NCI-H2196 (cell line): ENCODE measurements around the gene EPHA4.

Experiments
- DNase-seq: peaks from one replicate; lab custom pipeline; 2025; ENCODE audit not compliant: unreplicated experiment; lab: John Stamatoyannopoulos, UW

The EPHA4 gene

DNA sequence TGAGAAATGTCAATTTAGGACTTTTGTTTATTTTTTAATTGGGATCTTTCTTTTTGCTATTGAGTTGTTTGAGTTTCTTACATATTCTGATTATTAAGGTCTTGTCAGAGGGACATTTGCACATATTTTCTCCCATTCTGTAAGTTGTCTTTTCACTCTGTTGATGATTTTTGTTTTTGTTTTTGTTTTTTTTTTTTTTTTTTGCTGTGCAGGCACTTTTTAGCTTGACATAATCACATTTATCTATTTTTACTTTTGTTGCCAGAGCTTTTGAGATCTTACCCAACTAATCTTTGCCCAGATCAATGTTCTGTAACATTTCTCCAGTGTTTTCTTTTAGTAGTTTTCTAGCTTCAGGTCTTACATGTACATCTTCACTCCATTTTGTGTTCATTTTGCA is 166.6 kb downstream of the EPHA4 start:
- DNase-seq, result no peak

DNA sequence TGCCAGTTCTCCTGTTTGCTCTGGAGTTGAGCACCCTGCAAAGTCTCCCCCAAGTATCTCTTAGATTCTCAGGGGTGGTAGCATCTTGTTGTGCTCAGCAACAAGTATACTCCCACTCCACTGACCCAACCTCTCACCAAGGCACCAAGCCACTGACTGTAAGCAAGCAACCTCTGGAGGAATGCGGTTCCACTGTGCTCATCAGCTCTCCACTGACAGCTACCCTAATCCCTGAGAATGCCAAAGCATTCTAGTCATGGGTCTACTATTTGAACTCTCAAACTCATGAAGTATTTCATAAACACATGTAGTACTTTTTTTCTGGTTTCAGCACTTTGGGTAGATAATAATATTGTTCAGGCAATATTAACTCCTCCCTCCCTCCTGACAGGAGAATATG is 170.0 kb downstream of the EPHA4 start:
- DNase-seq, result no peak

DNA sequence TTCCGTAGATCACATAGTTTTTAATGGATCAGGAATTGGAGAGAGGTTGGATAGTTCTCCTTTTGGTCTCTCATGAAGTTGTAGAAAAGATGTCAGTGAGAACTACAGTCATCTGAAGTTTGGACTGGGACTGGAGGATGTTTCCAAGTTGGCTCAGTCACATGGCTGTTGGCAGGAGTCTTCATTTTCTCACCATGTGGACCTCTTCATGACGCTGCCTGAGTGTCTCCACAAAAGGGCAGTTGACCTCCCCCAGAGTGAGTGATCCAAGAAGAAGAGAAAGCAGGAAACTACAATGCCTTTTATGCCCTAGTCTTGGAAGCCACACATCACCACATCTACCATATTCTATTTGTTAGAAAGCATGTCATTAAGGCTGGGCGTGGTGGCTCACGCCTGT is 171.7 kb downstream of the EPHA4 start:
- DNase-seq, result no peak

DNA sequence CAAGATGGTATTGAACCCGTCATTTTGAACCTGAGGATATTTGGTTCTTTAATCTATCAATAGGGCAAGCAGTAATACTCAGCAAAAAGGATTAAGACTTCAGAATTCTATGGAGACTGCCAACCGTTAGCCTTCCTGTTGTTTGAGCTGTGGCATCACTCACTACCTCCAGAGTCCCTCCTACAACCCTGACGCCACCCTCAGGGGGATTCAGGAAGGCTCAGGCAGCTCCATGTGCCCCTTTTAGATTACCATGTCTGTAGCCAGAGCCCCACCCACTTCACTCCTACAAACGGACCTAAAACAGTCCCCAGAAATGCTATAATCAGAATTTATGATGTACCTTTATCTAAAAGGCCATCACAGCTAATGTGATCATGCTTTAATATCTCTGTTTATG is 172.9 kb downstream of the EPHA4 start:
- DNase-seq, result no peak

DNA sequence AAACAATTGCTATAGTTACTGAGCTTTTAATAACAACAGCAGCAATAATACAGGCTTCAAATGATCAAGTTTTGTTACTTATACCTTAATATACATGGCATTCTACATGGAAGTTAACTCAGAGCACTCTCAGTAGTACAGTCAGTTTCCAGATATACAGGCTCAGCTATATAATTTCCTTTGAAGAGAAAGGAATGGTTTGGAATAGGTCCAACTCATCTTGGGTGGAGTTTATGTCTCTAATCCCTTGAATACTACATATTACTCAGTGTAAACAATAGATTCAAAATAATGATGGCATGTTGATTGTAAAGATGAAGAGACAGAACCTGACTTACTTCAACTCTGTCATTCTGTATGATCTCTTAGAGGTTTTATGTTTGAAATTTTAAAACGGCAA is 174.9 kb downstream of the EPHA4 start:
- DNase-seq, result no peak

DNA sequence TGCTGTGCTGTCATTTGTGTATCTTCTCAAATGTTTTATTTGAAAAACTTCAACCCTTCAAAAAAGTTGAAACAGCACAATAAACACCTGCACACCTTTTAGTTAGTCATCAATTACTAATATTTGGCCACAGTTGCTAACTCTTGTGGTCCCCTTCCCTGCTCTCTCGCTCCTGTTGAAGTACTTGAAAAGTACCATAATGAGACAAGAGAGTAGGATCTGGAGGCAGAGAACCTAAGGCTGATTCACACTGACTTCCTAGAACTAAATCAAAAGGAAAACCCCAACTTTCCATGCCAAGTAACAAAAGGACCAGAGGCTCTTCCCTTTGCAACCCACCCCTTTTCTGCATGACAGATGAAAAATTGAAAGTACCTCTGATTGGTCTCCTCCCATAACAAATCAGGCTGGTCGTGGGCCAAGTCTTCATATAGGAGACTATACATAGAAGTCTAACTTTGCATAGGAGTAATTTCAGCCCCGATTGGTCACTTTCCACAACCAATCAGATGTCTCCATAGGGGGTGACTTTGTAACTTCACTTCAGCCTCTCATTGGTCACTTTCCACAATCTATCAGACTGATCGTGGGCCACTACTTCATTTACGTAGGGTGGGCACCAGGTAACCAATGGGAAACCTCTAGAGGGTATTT is 179.7 kb downstream of the EPHA4 start:
- no peak for DNase-seq

DNA sequence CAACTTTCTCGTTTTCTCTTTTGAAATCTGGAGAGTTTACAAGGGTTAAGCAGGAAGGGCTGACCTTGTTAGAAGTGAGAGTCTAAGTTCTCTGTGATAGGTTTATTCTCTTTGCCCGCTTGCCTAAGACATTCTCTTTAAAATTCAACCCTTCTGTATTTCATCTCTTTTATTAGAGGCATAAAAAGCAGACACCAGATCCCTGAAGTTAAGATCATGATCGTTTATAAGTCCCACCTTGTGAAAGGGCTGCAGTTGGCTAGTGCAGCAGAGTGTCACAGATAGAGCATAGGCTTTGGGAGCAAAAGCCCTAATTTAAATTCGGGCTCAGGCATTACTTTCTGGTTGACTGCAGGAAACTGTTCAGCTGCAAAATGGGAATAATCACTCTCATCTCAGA is 181.2 kb downstream of the EPHA4 start:
- DNase-seq, result no peak

DNA sequence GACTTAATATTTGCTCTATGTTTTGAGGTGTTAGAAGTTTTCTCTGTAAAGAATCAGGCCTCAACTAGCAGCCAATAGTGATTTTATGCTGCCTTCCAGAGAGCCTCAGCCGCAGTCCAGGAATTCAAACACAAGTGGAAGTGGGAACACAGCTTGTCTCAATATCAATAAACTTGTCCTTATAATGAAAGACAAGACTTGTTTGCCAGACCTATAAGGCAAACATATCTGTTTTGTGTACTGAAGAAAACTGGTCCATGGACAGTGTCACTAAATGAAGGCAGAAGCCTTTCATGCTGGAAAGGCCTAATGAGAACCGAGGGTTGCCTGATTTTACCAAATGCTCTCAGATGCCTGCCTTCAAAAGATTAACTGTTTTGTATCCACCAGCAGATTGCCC is 182.2 kb downstream of the EPHA4 start:
- no peak for DNase-seq

DNA sequence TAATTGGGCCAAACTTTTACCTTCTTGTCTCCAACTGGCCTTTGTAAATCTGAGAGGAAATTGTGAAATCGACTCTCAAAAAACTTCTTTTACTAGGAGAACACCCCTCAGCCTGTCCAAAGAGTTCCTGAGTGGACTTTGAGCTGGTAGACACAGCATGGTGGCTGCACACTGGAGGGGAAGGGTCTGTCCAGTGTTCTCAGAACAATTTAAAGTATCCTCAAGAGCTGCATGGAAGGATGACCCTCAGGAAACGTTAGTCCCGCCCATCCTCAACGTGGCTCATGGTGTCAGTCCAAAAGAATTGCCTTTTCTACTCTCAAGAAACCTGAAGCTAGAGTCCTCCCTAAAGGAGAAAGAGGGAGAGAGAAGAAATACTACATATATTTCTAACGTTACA is 182.7 kb downstream of the EPHA4 start:
- DNase-seq, result no peak

DNA sequence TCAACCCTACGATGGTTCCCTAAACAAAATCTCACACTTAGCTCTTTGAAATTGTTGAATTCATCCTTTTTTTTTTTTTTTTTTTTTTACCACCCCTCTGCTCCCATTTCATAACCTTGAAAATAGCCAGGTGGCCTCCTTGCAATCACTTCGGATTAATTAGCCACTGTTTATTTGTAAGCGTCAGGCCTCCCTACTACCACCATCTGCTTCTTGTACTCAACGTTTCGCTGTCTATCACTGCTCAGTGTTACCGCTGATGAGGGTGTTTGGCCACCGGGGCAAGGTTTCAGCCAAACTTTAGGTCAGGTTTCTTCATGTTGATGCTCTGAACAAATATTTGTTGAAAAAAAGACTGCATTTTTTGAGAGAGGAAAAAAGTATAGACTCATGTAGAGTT is 183.2 kb downstream of the EPHA4 start:
- DNase-seq, result no peak

DNA sequence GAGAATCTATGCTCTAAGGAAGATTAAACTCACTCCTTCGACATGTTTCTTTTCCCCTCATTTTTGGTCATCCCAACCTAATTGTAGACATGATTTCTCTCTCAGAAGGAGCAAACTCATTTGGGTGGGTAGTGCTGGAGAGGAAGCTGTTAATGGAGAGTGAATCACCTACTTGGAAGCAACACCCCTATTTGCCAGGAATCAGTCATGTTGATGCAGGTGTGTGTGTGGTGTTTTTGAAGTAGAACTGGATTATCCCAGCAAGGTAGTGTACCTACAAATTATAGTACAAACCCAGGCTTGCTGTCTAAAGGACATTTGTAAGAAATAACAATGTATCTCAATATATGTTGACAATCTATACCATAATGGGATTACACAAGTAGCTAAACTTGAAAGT is 186.4 kb downstream of the EPHA4 start:
- DNase-seq, result no peak

DNA sequence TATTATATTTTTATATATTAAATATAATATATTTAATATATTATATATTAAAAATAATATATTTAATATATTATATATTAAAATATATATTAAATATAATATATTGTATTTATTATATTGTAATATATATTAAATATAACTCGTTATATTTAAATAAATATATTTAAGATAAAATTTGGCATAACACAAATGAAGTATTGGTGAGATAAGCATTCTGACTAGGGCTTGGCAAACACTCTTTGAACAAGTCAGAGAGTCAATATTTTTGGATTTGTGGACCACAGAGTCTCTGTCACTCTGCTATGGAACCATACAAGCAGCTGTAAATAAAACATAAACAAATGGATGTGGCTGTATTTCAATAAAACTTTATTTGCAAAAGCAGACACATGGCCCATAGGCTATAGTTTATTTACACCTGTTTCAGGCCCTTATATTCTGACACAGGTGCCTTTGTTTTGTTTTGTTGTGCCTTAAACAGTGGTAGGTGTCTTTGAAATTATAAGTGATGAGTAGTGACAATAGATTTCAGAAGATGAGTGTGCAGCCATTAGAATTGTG is 190.1 kb downstream of the EPHA4 start:
- no peak for DNase-seq

DNA sequence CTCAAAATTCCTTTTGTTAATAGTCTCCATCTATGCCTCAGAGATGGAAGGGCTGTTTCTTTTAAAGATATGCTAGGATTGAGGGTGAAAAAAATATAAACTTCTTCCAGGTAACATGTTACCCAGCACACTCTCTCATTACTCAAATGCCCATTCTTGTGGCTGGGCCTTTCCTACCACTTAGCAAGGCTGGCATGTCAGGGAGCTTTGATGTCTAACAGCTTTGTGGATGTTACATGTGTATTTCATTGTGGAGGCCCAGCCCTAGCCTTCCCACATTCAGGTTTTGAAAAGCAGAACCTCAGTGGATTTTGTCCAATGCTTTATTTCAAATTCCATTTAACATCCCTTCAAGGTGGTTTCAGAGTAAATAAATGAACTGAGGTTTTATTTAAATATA is 191.4 kb downstream of the EPHA4 start:
- no peak for DNase-seq

DNA sequence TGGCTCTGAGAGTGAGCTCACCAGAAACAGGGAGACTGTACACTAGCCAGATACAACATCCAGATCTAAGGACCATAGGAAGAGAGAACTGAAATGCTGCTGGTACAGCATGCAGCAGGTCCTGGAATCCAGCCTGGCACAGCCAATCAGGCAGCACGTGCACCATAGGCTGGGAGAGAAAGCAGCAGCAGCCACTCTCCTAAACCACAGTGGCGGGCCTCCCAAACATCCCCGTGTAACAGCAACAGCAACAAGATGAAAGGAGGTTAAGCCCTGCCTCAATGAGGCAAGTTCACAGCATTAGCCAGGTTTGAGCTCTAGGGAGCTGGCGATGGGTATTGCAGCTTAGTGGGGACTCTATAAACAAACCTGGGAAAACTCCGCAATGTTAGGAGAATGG is 192.0 kb downstream of the EPHA4 start:
- DNase-seq, result no peak

DNA sequence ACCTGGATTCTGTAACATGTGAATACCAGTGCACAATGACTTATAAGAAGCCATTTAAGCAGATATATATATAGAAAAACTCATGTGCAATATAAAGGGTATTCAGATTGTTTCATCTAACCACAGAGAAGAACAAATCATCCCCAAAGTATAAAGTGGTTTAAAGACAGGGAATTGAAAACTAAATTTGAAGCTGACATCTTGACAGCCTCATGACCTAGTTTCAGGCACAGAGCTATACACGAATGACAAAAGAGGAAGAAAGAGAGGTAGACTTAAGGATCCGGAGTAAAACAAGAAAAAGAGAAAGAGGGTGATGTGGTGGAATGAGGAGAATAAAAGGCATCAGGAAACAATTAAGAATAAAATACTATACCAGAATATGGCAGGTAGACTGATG is 194.5 kb downstream of the EPHA4 start:
- no peak for DNase-seq

DNA sequence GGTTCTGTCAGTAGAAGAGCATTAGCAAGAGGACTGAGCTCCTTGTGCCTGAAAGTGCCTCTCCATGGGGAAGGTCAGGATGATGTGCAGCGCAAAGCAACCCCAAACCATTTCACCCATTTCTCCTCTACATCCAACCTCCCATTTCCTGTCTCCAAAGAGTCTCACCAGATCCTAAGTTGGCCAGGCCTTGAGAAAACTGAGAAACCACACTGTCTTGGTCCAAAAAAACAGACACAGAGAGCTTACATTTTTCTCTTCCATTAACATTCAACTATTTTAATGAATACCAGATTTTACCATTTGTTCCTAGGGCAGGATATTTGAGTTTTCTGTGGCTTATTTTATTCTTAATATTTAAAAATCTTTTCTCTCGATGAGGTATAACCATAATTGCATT is 195.0 kb downstream of the EPHA4 start:
- DNase-seq, result no peak

DNA sequence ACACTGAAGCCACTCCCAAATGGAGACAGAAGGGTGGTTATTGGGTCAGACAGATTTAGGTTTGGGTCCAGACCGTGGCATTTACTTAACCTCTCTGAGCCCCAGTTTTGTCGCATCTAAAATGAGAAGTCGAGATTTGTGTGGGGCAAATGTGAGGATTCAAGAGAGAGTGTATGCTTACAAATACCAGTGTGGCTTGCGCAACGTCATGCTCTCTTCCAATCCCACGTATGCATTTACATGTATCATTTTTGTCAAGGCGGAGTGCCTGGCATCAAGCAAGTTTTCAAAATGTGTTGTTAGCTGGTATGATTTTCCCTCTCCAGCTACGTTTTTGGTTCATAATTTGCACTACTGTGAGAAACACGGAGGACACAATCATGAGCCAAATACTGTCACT is 197.9 kb downstream of the EPHA4 start:
- DNase-seq, result no peak

DNA sequence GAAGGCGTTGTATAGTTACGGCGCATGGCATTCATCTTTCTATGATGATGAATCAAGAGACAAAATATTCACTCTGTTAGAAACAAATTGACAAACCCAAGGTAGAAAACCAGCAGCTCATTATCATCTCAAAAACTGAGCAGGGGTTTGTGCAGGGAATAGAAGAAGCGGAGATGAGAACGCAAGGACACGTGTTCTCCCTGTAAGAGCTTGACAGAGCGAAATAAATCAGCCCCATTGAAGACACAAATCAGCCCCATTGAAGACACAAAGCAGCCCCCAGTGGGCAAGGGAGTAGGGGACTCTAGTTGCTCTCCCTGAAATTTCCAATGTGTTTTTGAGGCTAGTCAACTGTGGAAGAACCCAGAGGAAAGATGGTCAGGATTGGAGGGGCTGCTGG is 199.2 kb downstream of the EPHA4 start:
- no peak for DNase-seq

DNA sequence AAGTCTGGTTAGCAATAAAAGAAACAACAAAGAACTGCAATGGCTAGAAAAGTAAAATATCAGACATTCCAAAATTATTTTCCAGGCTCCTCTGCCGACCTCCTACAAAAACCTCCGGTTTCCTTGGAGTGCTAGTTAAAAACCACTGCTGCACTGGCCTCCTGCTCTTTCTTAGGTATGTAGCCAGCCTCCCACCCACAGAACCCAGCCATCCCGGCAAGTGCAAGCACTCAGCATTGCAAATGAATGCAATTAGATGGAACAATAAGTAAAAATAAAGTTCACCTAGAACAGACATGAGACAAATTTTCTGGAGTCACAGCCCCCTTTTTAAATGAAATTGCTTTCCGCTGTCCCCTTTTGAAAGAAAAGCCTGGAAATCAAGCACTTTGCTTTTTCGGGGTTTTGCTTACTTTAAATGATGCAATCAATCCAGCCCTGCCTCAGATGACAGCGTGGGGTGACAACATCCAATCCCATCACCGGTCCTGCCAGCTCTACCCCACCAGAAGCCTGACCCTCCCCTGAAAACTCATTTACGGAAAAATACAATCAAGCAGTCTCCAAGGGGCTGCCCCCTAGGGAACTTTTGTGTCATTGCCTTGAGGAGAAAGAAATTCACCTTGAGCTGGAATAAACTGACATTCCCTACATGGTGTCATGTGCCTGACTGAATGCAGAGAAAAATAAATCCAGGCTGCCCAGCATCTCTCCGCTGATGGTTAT is 199.8 kb downstream of the EPHA4 start:
- no peak for DNase-seq

DNA sequence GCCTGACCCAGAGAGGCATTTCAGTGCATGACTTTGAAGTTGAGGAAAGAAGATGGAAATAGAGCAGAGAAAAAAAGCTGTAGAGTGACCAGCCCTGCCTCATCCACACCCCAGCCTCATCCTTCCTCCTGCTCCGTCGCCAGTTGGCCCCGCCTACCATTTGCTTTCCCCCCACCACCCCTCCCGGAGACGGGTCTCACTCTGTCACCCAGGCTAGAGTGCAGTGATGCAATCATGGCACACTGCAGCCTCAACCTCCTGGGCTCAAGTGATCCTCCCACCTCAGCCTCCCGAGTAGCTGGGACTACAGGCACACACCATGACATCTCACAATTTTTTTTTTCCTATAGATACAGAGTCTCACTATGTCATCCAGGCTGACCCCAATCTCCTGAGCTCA is 200.8 kb downstream of the EPHA4 start:
- no peak for DNase-seq

DNA sequence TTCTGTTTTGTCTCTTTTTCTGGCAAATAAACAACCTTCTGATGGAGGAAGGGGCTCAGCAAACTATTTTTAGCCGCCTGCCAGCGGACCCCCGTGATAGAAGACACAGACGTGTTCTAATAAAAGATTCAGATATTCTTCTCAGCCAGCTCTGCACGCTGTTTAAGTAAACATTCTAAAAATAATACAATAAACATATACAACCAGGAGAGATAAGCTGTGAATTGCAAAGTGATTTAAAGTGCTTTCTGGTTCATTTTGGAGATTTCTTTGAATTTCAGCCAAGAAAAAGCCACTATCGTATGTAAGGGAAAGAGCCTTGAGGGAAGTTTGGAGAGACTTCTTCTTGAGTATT is 201.3 kb downstream of the EPHA4 start:
- DNase-seq, result no peak

DNA sequence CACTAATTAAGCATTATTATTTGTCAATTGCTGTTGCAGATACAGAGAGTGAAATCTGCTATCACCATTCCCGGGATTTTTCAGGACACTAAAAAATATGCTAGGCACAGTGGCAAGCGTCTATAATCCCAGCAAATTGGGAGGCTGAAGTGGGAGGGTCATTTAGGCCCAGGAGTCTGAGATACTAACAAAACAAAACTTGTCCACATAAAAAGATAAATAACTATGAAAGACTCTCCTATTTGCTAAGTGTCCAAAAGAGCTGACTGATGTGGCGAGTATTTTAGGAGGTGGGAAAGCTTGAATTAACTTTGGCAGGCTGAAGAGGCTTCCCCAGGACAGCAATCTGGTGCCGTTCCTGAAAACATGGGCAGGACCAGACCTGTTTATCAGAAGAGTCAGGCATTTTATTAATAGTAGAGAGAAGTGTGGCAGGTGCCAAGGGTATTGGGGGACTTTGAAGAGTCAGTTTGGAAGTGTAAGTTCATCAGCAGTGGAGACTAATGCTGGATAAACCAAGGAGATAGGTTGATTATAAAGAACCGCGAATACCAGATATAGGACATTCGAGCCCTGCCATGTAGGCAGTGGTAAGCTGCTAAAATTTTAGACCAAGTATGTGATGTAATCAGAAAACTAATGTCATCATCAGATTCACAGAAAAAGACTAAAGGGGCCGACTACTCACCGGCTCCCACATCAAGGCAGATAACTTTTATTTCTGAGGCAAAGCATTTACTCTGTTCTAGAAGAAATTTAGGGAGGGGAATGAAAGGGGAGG is 201.8 kb downstream of the EPHA4 start:
- DNase-seq, result no peak
